ENCODE data around the gene ZNF804A. TPM values are rescaled to one million over a fixed set of nuclear protein-coding genes. Genes with fewer than 3 reads are reported as not detected.

Gene ZNF804A
- total and polyA plus RNA-seq, 2 of the 4 experiments (the other 2 are of a cell fraction), result 2.2 to 2.7 TPM

DNA sequence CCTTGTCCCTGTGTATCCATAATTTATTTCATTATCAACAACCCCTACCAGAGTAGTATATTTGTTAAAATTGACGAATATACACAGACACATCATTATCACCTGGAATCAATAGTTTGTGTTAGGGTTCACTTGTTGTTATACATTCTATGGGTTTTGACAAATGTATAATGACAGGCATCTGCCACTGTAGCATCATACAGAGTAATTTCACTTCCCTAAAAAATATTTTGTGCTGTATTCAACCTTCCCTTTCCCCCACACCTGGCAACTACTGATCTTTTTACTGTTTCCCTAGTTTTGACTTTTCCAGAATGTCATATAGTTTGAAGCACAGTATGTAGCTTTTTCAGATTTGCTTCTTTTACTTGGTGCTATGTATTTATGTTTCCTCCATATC lies 132.0 kb downstream of the ZNF804A start:
- Histone ChIP-seq H3K27ac (ENCODE audit: insufficient read depth, low read length) (no peak overlapping the region), H3K4me3 (ENCODE audit: insufficient read depth, low read depth, low read length) (no peak overlapping the region), H3K23ac (ENCODE audit: low read depth, low read length) (no peak overlapping the region), H3K4ac (ENCODE audit: low read depth, low read length) (no peak overlapping the region), H3K36me3 (ENCODE audit: control insufficient read depth, insufficient read depth, low read length) (no peaks in the 10 kb centered on the region), H3K9me3 (ENCODE audit: control insufficient read depth, insufficient read depth, low read length) (no peaks in the 10 kb centered on the region), H3K18ac (ENCODE audit: low read depth, low read length) (no peak overlapping the region), H2AK5ac (ENCODE audit: low read depth, low read length) (no peak overlapping the region), H3K4me2 (ENCODE audit: low read depth, low read length) (no peak overlapping the region), H3K56ac (ENCODE audit: extremely low read depth, insufficient read depth, low read length) (no peak overlapping the region), H3K14ac (replicated peaks; ENCODE audit: low read depth, low read length) (no peak overlapping the region), H3K27me3 (ENCODE audit: control insufficient read depth, insufficient read depth, low read length) (no peaks in the 10 kb centered on the region), H4K5ac (ENCODE audit: low read depth, low read length) (no peak overlapping the region), H2AFZ (replicated peaks; ENCODE audit: low read length, poor library complexity) (no peak overlapping the region), H3K9ac (ENCODE audit: low read depth, low read length) (no peak overlapping the region), H2BK20ac (ENCODE audit: low read depth, low read length) (no peak overlapping the region), H2BK120ac (ENCODE audit: low read depth, low read length) (no peak overlapping the region), H2AK9ac (replicated peaks; ENCODE audit: low read depth, low read length, poor library complexity) (no peak overlapping the region), H4K20me1 (ENCODE audit: insufficient read depth, low read length) (no peaks in the 10 kb centered on the region), H3K79me1 (ENCODE audit: low read depth in 1 of 2, low read length in 2 of 2) (no peaks in the 10 kb centered on the region), H3K4me1 (ENCODE audit: control insufficient read depth, insufficient read depth, low read length) (no peaks in the 10 kb centered on the region), H2BK5ac (ENCODE audit: low read depth, low read length, poor library complexity, severe bottlenecking) (no peak overlapping the region), H3K9me1 (ENCODE audit: insufficient read depth, low read length) (no peaks in the 10 kb centered on the region), H2BK15ac (ENCODE audit: low read depth, low read length) (no peak overlapping the region), H4K91ac (ENCODE audit: insufficient read depth, low read depth, low read length) (no peak overlapping the region), H4K8ac (ENCODE audit: low read depth in 2 of 2, low read length in 2 of 2) (no peak overlapping the region)
- no peak for DNase-seq
- no CpG with 5 or more reads among the region's 1 CpG for WGBS, 2 experiments (ENCODE audit: extremely low coverage in 2 of 2, insufficient read length in 1 of 2)
- TF ChIP-seq POLR2A (IDR thresholded peaks at IDR 0.05; ENCODE audit: low read depth, low read length) (no peak), RCOR1 (IDR thresholded peaks at IDR 0.05; ENCODE audit: insufficient replicate concordance, low read length) (no peak), FOS (IDR thresholded peaks at IDR 0.05; ENCODE audit: low read depth, low read length) (no peak), CHD1 (IDR thresholded peaks at IDR 0.05; ENCODE audit: low read depth, low read length) (no peak), SMC3 (IDR thresholded peaks at IDR 0.05; ENCODE audit: low read depth, low read length) (no peak), MXI1 (IDR thresholded peaks at IDR 0.05; ENCODE audit: borderline replicate concordance, low read depth, low read length) (no peak), BHLHE40 (IDR thresholded peaks at IDR 0.05; ENCODE audit: low read depth, low read length) (no peak), NFE2L2 (IDR thresholded peaks at IDR 0.05; ENCODE audit: low read depth, low read length) (no peak), MAFK (IDR thresholded peaks at IDR 0.05; ENCODE audit: low read depth, low read length) (no peak), MAZ (IDR thresholded peaks at IDR 0.05; ENCODE audit: borderline replicate concordance, low read depth, low read length) (no peak), CEBPB (IDR thresholded peaks at IDR 0.05; ENCODE audit: low read depth, low read length) (no peak)
- TF ChIP-seq, protein P1, sequence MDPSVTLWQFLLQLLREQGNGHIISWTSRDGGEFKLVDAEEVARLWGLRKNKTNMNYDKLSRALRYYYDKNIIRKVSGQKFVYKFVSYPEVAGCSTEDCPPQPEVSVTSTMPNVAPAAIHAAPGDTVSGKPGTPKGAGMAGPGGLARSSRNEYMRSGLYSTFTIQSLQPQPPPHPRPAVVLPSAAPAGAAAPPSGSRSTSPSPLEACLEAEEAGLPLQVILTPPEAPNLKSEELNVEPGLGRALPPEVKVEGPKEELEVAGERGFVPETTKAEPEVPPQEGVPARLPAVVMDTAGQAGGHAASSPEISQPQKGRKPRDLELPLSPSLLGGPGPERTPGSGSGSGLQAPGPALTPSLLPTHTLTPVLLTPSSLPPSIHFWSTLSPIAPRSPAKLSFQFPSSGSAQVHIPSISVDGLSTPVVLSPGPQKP (IDR thresholded peaks at IDR 0.05; ENCODE audit: borderline replicate concordance, low read depth, low read length), result no peak
- TF ChIP-seq, protein P2, sequence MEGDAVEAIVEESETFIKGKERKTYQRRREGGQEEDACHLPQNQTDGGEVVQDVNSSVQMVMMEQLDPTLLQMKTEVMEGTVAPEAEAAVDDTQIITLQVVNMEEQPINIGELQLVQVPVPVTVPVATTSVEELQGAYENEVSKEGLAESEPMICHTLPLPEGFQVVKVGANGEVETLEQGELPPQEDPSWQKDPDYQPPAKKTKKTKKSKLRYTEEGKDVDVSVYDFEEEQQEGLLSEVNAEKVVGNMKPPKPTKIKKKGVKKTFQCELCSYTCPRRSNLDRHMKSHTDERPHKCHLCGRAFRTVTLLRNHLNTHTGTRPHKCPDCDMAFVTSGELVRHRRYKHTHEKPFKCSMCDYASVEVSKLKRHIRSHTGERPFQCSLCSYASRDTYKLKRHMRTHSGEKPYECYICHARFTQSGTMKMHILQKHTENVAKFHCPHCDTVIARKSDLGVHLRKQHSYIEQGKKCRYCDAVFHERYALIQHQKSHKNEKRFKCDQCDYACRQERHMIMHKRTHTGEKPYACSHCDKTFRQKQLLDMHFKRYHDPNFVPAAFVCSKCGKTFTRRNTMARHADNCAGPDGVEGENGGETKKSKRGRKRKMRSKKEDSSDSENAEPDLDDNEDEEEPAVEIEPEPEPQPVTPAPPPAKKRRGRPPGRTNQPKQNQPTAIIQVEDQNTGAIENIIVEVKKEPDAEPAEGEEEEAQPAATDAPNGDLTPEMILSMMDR (conservative IDR thresholded peaks at IDR 0.05; ENCODE audit: low read depth, low read length), result no peak
- TF ChIP-seq, protein P3, sequence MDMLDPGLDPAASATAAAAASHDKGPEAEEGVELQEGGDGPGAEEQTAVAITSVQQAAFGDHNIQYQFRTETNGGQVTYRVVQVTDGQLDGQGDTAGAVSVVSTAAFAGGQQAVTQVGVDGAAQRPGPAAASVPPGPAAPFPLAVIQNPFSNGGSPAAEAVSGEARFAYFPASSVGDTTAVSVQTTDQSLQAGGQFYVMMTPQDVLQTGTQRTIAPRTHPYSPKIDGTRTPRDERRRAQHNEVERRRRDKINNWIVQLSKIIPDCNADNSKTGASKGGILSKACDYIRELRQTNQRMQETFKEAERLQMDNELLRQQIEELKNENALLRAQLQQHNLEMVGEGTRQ (IDR thresholded peaks at IDR 0.05; ENCODE audit: low read depth, low read length), result no peak
- dilution Hi-C loops (cut with HindIII; ENCODE audit: low sequenced_read_pairs, unreplicated experiment) (no loop called here), intact Hi-C loops (cut with micrococcal nuclease) (no loop called here), in situ Hi-C loops (cut with MboI; ENCODE audit: low sequenced_read_pairs) (no loop called here)
- no peak for ATAC-seq (ENCODE audit: low read depth)
- POLR2A ChIA-PET (ENCODE audit: unreplicated experiment), result no interaction called here
- no TSS peak for BruUV-seq (replicated peaks)
- CTCF ChIA-PET, result interaction anchor here (0.6 kb wide), 1 partner anchor 24 kb away, joined by 4 read pairs; no protein-coding TSS in a partner anchor
